NCI-H345 (cell line): ENCODE results near the gene FAM9C.
"Not testable (repeated sequence)": the region's sequence is repeated elsewhere in the genome, so short reads cannot be mapped to it uniquely, and the experiment has no call there.

Source experiments
- DNase-seq: peaks from one replicate; lab custom pipeline; 2025; lab: John Stamatoyannopoulos, UW

FAM9C gene

GRCh38 chrX:13043138-13043537, 1.3 kb downstream of the FAM9C start:
- no peak for DNase-seq

- no peak for DNase-seq
Measured at GRCh38 chrX:13036896-13037295, 7.5 kb downstream of the FAM9C start.

- no peak for DNase-seq
Measured at GRCh38 chrX:13033193-13033592, 11.2 kb downstream of the FAM9C start.

GRCh38 chrX:13029887-13030771, 14.3 kb downstream of the FAM9C start:
- DNase-seq, result no peak

- DNase-seq, result no peak
Measured at GRCh38 chrX:13029637-13029886, 14.9 kb downstream of the FAM9C start.

GRCh38 chrX:13028871-13029636, 15.4 kb downstream of the FAM9C start:
- no peak for DNase-seq

- DNase-seq, result no peak
Measured at GRCh38 chrX:13026877-13027652, 17.4 kb downstream of the FAM9C start.

GRCh38 chrX:13024986-13025385, 19.4 kb downstream of the FAM9C start:
- DNase-seq, result no peak

- no peak for DNase-seq
Measured at GRCh38 chrX:13023979-13024378, 20.4 kb downstream of the FAM9C start.

- DNase-seq, result no peak
Measured at GRCh38 chrX:13023567-13023966, 20.9 kb downstream of the FAM9C start.

- no peak for DNase-seq
Measured at GRCh38 chrX:13022926-13023325, 21.5 kb downstream of the FAM9C start.

- not testable (repeated sequence) for DNase-seq
Measured at GRCh38 chrX:13016731-13017130, 27.7 kb downstream of the FAM9C start.

GRCh38 chrX:13015536-13016236, 28.7 kb downstream of the FAM9C start:
- no peak for DNase-seq

- no peak for DNase-seq
Measured at GRCh38 chrX:13014111-13015096, 30.0 kb downstream of the FAM9C start.

GRCh38 chrX:13013363-13014110, 30.9 kb downstream of the FAM9C start:
- no peak for DNase-seq

GRCh38 chrX:13010546-13010945, 33.9 kb downstream of the FAM9C start:
- no peak for DNase-seq

GRCh38 chrX:13009844-13010243, 34.6 kb downstream of the FAM9C start:
- no peak for DNase-seq

- no peak for DNase-seq
Measured at GRCh38 chrX:13009273-13009672, 35.1 kb downstream of the FAM9C start.

- DNase-seq, result no peak
Measured at GRCh38 chrX:13008851-13009250, 35.6 kb downstream of the FAM9C start.

- DNase-seq, result no peak
Measured at GRCh38 chrX:13008189-13008533, 36.3 kb downstream of the FAM9C start.
